PC-3 (cell line): Measurements from ENCODE around the gene LAMA3.

Experiments used
- EZH2 ChIP-seq: fragments of 300-600 bp; sonication (generic); IDR thresholded peaks from one replicate; pipeline ENCODE4 v1.6.1; 2017; ENCODE audit warnings: antibody characterized with exemption, mild to moderate bottlenecking, low read length; ENCODE audit not compliant: unreplicated experiment
- EZH2phosphoT487 ChIP-seq: fragments of 300-600 bp; sonication (generic); IDR thresholded peaks from 2 replicates; pipeline ENCODE4 v1.6.1; 2018; ENCODE audit warnings: mild to moderate bottlenecking, antibody characterized with exemption, low read length, borderline replicate concordance
- TF ChIP-seq, protein P1 (sequence below): fragments of 300-600 bp; sonication (generic); conservative IDR thresholded peaks from 2 replicates; pipeline ENCODE4 v1.5.1; 2017; ENCODE audit warnings: antibody characterized with exemption, low read depth, mild to moderate bottlenecking, low read length

DNA sequence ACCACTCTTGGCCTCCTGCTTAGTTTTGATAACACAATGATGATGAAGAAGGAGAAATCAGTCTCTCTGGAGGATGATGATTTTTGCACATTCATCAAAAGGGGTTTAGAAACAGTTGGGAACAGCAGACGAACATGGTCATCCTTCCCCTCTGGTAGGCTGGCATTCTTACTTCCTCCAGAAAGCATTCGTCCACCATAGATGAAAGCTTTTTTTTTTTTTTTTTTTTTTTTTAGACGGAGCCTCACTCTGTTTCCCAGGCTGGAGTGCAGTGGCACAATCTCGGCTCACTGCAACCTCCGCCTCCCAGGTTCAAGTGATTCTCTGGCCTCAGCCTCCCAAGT lies 281.8 kb downstream of the LAMA3 start:
- TF ChIP-seq EZH2 (no peak), EZH2phosphoT487 (no peak)
- TF ChIP-seq, protein P1, sequence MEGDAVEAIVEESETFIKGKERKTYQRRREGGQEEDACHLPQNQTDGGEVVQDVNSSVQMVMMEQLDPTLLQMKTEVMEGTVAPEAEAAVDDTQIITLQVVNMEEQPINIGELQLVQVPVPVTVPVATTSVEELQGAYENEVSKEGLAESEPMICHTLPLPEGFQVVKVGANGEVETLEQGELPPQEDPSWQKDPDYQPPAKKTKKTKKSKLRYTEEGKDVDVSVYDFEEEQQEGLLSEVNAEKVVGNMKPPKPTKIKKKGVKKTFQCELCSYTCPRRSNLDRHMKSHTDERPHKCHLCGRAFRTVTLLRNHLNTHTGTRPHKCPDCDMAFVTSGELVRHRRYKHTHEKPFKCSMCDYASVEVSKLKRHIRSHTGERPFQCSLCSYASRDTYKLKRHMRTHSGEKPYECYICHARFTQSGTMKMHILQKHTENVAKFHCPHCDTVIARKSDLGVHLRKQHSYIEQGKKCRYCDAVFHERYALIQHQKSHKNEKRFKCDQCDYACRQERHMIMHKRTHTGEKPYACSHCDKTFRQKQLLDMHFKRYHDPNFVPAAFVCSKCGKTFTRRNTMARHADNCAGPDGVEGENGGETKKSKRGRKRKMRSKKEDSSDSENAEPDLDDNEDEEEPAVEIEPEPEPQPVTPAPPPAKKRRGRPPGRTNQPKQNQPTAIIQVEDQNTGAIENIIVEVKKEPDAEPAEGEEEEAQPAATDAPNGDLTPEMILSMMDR = no peak
